Limb (tissue), 2 donors: ENCODE results near the gene CCDC6.
"Not testable (repeated sequence)": the region's sequence is repeated elsewhere in the genome, so short reads cannot be mapped to it uniquely, and the experiment has no call there.

Experiments
- DNase-seq, 2 donors: peaks; one replicate each; pipeline ENCODE4 v3.0.0-alpha.2; 2016; ENCODE audit errors: extremely low spot score in 2 of 2

Gene CCDC6

DNA sequence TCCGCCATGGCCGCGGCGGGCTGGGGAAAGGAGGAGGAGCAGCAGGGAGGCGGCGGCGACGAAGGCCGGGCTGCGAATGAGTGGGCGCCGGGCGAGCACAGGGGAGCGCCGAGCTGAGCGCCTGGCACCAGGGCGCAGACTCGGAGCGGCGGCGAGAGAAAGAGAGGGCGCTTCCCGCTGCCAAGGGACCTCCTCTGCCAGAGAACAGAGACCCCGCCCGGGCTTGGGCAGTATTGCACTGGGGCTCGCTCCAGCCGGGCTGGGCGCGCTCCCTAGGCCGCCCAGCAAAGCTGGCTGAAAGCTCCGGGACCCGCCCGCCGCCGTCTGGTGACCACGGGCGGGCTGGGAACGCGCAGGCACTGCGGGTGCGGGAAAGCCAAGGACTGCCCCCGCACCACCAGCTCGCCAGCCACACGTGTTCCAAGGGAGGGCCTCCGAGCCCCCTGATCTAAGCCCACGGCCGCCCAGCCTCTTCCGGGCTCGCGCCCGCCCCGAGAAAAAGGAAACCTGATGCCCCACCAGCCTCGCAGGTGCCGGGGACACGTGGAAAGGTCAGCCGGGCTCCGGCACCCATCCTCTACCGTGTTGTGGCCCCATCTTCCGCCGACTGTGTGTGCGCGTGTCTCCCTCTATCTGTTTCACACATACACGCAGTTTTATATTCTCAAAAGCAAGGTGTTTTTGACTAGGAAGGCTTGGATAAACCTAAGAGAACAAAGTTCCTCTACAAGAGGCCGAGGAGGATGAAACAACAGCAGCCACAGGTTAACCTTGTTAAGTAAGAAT, at the start of gene CCDC6:
CCDC6 (minus strand) TSS at position 140 of the 786 bp plus-strand sequence; CDS start at position 8, 132 bp downstream.
- peak; percentile 93 to 94 for DNase-seq

DNA sequence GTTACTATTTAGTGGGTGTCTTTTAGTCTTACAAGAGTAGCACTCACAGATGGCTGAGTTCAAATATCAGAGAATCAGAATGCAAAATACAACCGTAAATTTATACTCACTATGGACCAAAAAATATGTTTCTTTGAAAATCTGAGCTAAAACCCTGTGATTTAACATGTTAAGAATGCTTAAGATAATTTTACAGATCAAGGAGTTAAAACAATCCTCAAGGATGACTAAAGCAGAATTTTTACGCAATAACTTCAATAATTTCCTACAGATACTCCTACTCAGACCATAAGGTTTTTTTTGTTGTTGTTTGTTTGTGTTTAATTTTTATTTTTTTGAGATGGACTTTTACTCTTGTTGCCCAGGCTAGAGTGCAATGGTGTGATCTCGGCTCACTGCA, 47.9 kb upstream of the CCDC6 start:
- DNase-seq, result no peak

GRCh38 chr10:59953711-59954110, 47.4 kb upstream of the CCDC6 start:
- not testable (repeated sequence) for DNase-seq

DNA sequence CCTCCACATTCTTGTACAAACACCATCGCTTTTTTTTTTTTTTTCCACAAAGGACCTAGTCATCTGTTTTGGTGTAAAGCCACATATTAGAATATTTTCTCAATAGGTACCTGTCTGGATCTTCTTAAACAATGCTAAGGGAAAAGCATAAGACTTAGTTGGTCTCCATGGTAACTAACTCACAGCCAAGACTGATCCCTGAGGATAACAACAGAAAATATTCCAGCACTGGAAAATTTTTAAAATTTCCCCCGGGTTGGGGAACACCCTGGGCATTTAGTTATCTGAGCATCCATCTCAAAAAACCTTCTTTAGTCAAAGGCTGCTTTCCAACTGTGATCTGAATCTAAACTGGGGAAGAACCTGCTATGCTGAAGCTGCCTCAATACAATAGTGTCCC, 43.7 kb upstream of the CCDC6 start:
- DNase-seq, result no peak

DNA sequence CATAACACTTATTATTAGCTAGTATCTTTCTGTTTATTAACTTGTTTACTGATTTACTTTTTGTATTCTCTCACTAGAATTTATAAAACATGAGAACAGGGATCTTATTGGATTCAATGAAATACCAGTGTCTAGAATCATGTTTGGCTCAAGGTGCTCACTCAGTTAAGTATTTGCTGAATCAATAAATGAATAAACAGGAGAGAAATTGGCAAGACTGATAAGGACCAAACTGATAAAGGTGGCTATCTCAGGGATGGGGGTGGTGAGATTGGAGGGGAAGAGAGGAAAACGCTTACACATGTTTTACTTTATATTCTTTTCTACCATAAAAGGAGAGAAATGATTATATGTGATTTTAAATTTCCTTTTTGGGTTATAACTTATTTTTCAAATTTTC, 43.3 kb upstream of the CCDC6 start:
- no peak for DNase-seq

DNA sequence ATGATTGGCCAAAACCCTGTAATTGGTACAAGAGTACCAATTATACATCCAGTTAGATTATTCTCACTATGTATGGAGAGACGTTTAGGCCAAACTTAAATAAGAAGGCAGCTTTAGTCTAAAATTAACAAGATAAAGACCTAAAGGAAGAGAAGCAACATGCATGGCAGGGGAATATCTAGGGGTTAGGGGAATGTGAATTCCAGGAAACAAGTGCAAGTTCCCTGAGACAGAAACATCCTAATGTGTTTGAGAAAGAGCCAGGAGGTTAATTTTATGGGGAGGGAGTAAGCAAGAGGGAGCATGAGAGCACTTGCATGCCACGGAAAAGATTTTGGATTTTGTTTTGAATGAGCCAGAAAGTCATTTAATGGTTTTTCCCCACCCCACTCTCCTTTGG, 39.6 kb upstream of the CCDC6 start:
- DNase-seq, result no peak

DNA sequence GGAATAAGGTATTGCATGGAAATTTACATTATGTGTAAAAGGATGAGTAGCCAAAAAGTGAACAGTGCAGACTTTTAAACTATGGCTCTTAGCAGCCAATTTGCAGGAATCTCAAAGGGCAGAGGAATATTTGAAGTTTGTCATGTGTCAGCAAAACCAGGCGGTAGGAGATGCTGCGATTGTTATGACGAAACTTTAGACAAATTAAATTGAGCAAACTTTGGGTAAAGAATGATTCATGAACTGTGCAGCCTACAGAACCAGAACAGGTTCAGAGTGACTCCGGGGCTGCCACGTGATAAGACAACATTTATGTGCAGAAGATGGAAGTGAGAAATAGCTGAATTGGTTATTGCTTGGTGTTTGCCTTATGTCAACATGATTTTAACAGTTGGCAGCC, 39.2 kb upstream of the CCDC6 start:
- DNase-seq, result no peak

DNA sequence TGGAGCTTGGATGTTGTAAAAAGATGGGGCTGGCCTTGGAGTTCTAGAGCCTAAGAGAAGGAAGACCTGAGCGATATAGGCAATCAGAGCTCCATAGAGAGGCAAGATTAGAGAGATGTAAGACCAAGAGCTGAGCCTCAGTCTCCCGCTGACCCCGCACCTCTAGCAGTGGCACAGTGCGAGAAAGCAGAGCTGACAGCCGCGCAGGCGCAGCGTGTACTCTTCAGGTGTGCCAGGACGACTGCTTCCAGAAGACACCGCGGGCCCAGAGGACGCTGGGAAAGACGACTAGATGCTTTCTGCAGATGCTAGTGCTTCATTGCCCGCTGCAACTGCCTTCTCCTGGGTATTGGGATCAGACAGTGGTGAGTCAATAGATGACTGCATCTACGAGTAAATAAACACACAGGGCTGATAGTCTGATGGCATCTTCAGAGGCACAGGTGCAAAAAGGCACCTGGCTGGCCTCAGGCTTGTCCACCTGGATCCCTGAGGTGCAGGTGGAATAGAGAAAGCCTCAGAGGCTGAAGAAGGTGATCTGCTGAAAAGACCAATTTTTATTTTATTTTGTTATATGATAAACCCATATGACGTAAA, 38.1 kb upstream of the CCDC6 start:
- DNase-seq, result no peak

GRCh38 chr10:59942556-59942955, 36.2 kb upstream of the CCDC6 start:
- no peak for DNase-seq

GRCh38 chr10:59937720-59938119, 31.4 kb upstream of the CCDC6 start:
- no peak for DNase-seq

- DNase-seq, result no peak
These were observed 28.3 kb upstream of the CCDC6 start for GRCh38 chr10:59934701-59935100.

- not testable (repeated sequence) for DNase-seq
These were observed 24.6 kb upstream of the CCDC6 start for GRCh38 chr10:59930788-59931521.

DNA sequence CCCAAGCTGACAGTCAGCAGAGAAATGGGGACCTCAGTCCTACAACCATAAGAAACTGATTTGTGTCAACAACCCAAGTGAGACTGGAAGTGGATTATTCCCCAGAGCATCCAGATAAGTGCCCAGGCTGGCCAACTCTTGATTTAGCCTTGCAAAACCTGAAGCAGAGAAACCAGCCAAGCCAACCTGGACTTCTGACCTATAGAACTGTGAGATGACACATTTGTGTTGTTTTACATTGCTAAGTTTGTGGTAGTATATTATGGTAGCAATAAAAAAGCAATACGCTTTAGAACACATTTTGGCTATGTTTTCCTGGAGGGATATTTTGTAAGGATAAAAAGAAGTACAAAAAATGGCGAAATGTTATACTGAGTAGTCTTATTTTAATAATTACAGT, 19.7 kb upstream of the CCDC6 start:
- DNase-seq, result no peak

- DNase-seq, result no peak
These were observed 16.6 kb upstream of the CCDC6 start for GRCh38 chr10:59922907-59923306.

- DNase-seq, result no peak
These were observed 11.6 kb upstream of the CCDC6 start for GRCh38 chr10:59917922-59918321.

DNA sequence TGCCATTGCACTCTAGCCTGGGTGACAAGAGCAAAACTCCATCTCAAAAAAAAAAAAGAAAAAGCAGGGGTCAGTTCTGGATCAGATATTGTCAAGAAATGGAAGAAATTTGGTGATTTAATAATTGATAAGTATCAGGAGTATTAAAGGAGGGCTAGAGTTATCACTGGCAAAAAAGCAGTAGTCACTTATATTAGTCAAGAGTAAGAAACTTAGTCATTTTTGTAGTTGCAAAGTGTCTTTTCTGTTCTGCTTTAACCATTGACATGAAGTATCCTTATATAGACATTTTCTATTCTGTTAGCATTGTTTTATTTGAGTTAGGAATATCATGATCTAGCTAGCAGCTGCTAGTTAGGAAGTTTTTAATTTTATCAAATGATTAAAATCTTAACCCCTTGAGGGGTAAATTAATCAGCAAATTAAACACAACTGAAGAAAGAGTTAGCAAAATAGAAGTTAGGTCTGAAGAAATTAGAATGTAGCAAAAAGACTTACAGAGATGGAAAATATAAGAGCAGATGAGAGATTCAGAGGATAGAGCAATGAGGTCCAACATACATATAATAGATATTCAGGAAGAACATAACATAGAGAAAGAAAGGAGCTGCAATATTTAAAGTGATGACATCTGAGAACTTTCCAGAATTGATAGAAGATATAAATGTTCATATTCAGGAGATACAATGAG, 7.3 kb upstream of the CCDC6 start:
- DNase-seq, result no peak

GRCh38 chr10:59910867-59911266, 4.5 kb upstream of the CCDC6 start:
- DNase-seq, result no peak

GRCh38 chr10:59909815-59910214, 3.5 kb upstream of the CCDC6 start:
- DNase-seq, result no peak

GRCh38 chr10:59908808-59909143, 2.4 kb upstream of the CCDC6 start:
- DNase-seq, result no peak

- peak; percentile 60 to 78 for DNase-seq
These were observed 1.8 kb upstream of the CCDC6 start for GRCh38 chr10:59907918-59908807.

DNA sequence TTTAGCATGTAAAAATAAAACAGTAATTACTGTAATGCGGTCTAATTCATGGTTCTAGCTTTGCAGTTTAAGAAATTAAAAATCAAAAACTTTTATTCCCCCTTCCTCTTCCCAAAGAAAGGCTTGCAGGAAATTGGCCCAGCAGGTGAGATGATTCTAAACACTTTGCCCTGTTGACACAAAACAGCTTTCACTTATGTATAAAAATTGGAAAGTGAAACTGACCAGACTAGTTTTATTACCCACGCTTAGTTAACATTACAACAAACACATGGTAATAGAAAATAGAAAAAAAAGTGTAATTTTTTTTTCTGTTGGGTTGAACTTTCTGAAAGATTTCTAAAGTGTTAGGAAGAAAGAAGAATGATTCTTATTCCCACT, 1.2 kb upstream of the CCDC6 start:
- DNase-seq, result no peak
